Measurements from ENCODE around the gene EIF2AK3.

GRCh38 chr2:88521445-88522073 is 105.7 kb downstream of the EIF2AK3 start:
- no peak for TF ChIP-seq CTCF (conservative IDR thresholded peaks at IDR 0.05)
- TF ChIP-seq ZFX (IDR thresholded peaks at IDR 0.05), result no peak
